Stomach (tissue), 4 donors: ENCODE measurements around the gene CDH23.

Experiments used
- CTCF ChIP-seq, 7 experiments: fragments of 450-650 bp in 4 of 7; fragments of 200-600 bp in 3 of 7; sonication (generic) in 3 of 7; IDR thresholded peaks; one replicate each; pipeline ENCODE4 v1.5.1; 2016 to 2019; ENCODE audit warnings: antibody characterized with exemption in 7 of 7, control low read depth in 2 of 7, mild to moderate bottlenecking in 1 of 7
- POLR2A ChIP-seq, 4 donors: fragments of 450-650 bp; IDR thresholded peaks; one replicate each; pipeline ENCODE4 v1.6.1; 2016; ENCODE audit warnings: antibody characterized with exemption in 4 of 4, control low read depth in 2 of 4, mild to moderate bottlenecking in 1 of 4, moderate library complexity in 1 of 4
- POLR2AphosphoS5 ChIP-seq, 3 donors: sonication (generic); formaldehyde crosslinking; IDR thresholded peaks; one replicate each; pipeline ENCODE4 v1.6.1; 2016; ENCODE audit warnings: antibody characterized with exemption in 3 of 3

GRCh38 chr10:71353639-71354038 lies 43.1 kb upstream of the CDH23 start:
- TF ChIP-seq CTCF (IDR thresholded peaks at IDR 0.05) (no peak), POLR2A (IDR thresholded peaks at IDR 0.05) (no peak), POLR2AphosphoS5 (IDR thresholded peaks at IDR 0.05) (no peak)
